Measurements from ENCODE around the gene MAGOH.

- TF ChIP-seq, protein P1, sequence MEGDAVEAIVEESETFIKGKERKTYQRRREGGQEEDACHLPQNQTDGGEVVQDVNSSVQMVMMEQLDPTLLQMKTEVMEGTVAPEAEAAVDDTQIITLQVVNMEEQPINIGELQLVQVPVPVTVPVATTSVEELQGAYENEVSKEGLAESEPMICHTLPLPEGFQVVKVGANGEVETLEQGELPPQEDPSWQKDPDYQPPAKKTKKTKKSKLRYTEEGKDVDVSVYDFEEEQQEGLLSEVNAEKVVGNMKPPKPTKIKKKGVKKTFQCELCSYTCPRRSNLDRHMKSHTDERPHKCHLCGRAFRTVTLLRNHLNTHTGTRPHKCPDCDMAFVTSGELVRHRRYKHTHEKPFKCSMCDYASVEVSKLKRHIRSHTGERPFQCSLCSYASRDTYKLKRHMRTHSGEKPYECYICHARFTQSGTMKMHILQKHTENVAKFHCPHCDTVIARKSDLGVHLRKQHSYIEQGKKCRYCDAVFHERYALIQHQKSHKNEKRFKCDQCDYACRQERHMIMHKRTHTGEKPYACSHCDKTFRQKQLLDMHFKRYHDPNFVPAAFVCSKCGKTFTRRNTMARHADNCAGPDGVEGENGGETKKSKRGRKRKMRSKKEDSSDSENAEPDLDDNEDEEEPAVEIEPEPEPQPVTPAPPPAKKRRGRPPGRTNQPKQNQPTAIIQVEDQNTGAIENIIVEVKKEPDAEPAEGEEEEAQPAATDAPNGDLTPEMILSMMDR (IDR thresholded peaks at IDR 0.05; ENCODE audit: low read length), result no peak
- TF ChIP-seq EZH2 (IDR thresholded peaks at IDR 0.05; ENCODE audit: borderline replicate concordance, low read length), result no peak
Observed at GRCh38 chr1:53271446-53272090, 33.2 kb upstream of the MAGOH start.
